Right lobe of liver (tissue), 4 donors: ENCODE measurements around the gene SPTLC3.

Experiments used
- CTCF ChIP-seq, 4 donors: fragments of 200-600 bp in 3 of 4; fragments of 450-650 bp in 1 of 4; IDR thresholded peaks; one replicate each; pipeline versions ENCODE4 v1.5.1 to v1.8.0; 2016 to 2022; ENCODE audit warnings: antibody characterized with exemption in 4 of 4, mild to moderate bottlenecking in 2 of 4
- POLR2A ChIP-seq: fragments of 450-650 bp; IDR thresholded peaks from one replicate; pipeline ENCODE4 v1.6.1; 2017; ENCODE audit warnings: antibody characterized with exemption, mild to moderate bottlenecking
- donor health status: DM: no; HTN: no; CAD: no.
- donor health status: DM: no; HTN: no; CAD: no.
- donor health status: DM: no; HTN: yes; CAD: no.

- no peak for TF ChIP-seq CTCF (IDR thresholded peaks at IDR 0.05)
- peak; percentile 11 for TF ChIP-seq POLR2A
Observed at GRCh38 chr20:13009682-13010406, 1.1 kb downstream of the SPTLC3 start.
